GM10847 (cell line): Measurements from ENCODE around the gene ITGB3BP.

Experiments
- POLR2A ChIP-seq: IDR thresholded peaks from 2 replicates; pipeline ENCODE4 v1.6.1; 2011; ENCODE audit not compliant: insufficient read length; ENCODE audit errors: extremely low read depth

The ITGB3BP gene

DNA sequence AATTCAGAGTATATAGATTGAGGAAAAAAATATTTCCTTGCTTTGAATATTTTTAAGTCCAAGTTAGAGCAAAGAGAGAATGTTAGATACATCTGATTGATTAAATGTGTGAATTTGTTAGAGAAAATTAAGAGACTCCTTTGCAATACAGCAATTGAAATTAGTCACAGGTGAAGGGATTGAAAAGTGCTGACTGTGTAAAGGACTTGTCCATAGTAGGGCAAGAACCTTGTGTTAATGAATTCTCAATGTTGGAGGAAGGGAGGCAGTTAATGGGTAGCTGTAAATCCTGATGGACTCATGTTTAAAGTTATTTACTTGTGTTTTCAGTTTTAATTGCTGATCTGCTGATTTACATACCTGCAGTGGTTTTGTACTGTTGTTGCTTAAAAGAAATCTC lies 117.0 kb downstream of the ITGB3BP start:
- no peak for TF ChIP-seq POLR2A

DNA sequence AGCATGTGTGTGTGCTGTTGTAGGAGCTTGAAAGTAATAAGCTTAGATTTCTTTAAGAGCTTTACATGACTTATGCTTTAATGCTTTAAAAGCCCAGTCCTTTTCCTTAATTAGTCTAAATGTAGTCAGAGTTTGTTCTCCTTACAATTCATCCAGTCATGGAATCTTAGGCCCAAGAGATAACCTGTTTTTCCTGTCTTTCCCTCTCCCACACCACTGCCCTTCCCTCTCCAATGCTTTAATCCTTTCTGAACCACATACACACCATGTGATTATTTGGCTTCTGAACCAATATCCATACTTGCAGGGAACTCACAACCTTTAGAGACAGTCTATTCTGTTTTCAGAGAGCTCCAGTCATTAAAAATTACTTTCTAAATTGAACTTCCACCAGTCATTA lies 118.0 kb downstream of the ITGB3BP start:
- no peak for TF ChIP-seq POLR2A

DNA sequence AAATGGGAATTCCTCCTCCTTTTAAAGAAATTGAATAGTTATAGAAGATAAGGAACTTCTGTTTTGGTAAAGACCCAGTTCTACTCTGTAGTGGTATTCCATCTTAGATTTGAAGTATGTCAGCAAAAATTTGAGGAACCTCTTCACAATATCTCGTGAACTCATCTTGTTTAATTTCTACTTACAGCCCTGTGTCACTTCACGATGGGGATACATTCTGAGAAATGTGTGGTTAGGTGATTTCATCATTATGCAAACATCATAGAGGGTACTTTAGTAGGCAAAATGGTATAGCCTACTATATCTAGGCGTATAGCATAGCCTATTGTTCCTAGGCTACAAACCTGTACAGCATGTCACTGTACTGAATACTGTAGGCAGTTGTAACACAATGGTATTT lies 119.6 kb downstream of the ITGB3BP start:
- TF ChIP-seq POLR2A = no peak

GRCh38 chr1:63401945-63402344 lies 121.1 kb downstream of the ITGB3BP start:
- TF ChIP-seq POLR2A = no peak
